GM12878 (cell line): Measurements from ENCODE around the gene MAML3. TPM values are rescaled to one million over a fixed set of nuclear protein-coding genes. Genes with fewer than 3 reads are reported as not detected.

ENCODE experiments used
- ATAC-seq: fragments of 200-7000 bp; cut with Tn5 transposase; 3 replicates; pipeline ENCODE4 v1.9.1; 2020; ENCODE audit warnings: mild to moderate bottlenecking, moderate library complexity
- BruUV-seq: library from RNA; stranded (reverse); fragments of 400-500 nt; replicated peaks from 2 replicates; lab custom pipeline; 2021; lab: Mats Ljungman, UMichigan
- CTCF ChIA-PET: fragments of 300-600 bp; sonication (Branson Sonifier 250); formaldehyde crosslinking; extraction: SDS; loops from one replicate; lab custom pipeline; 2021; ENCODE audit warnings: inconsistent platforms; lab: Yijun Ruan, JAX
- POLR2A ChIA-PET: fragments of 350-600 bp; formaldehyde crosslinking; extraction: SDS; loops from one replicate; lab custom pipeline; 2021; ENCODE audit warnings: inconsistent platforms; lab: Charles Lee
- RAD21 ChIA-PET: fragments of 300-600 bp; sonication (Branson Sonifier 250); formaldehyde crosslinking; loops from one replicate; lab custom pipeline; 2023; ENCODE audit warnings: antibody characterized with exemption; ENCODE audit not compliant: unreplicated experiment; lab: Charles Lee
- SMC1A ChIA-PET: fragments of 300-600 bp; sonication (Branson Sonifier 250); formaldehyde crosslinking; loops from one replicate; lab custom pipeline; 2023; ENCODE audit not compliant: unreplicated experiment, uncharacterized antibody; lab: Charles Lee
- DNase-seq: peaks from one replicate; pipeline ENCODE4 v3.0.0-alpha.2; 2011; ENCODE audit warnings: low read depth, low spot score
- FAIRE-seq: peaks from 3 replicates; lab custom pipeline; 2011; peaks lifted over from hg19 to GRCh38; lab: Jason Lieb, UNC
- H2AFZ ChIP-seq: 2 replicates; pipeline ENCODE4 v1.6.0; 2011; ENCODE audit warnings: low read depth, low read length, control low read depth; ENCODE audit not compliant: control insufficient read depth
- H3K27ac ChIP-seq: 2 replicates; pipeline ENCODE4 v1.5.1; 2011; ENCODE audit warnings: control low read depth; ENCODE audit not compliant: control insufficient read depth, insufficient read depth
- H3K27me3 ChIP-seq, 2 experiments: replicated peaks in 1 of 2; 2 replicates each; pipeline versions ENCODE4 v1.6.0 to v1.6.1; 2011; ENCODE audit warnings: low read length in 1 of 2; ENCODE audit not compliant: control insufficient read depth in 2 of 2, insufficient read depth in 2 of 2
- H3K36me3 ChIP-seq, 2 experiments: 2 replicates each; pipeline ENCODE4 v1.5.1; 2011; ENCODE audit warnings: low read length in 1 of 2; ENCODE audit not compliant: control insufficient read depth in 2 of 2, insufficient read depth in 2 of 2
- H3K4me1 ChIP-seq: 2 replicates; pipeline ENCODE4 v1.6.1; 2011; ENCODE audit warnings: mild to moderate bottlenecking, low read length, moderate library complexity, mixed read lengths; ENCODE audit not compliant: control insufficient read depth, insufficient read depth
- H3K4me2 ChIP-seq: 2 replicates; pipeline ENCODE4 v1.6.0; 2011; ENCODE audit warnings: control low read depth; ENCODE audit not compliant: control insufficient read depth, insufficient read depth
- H3K4me3 ChIP-seq: fragments of 200-600 bp; sonication (generic); 2 replicates; pipeline ENCODE4 v1.5.1; 2016
- H3K79me2 ChIP-seq: 2 replicates; pipeline ENCODE4 v1.6.0; 2011; ENCODE audit warnings: low read length; ENCODE audit not compliant: control insufficient read depth, insufficient read depth
- H3K9ac ChIP-seq: 2 replicates; pipeline ENCODE4 v1.8.0; 2011; ENCODE audit warnings: low read length, control low read depth, mixed read lengths; ENCODE audit not compliant: control insufficient read depth, insufficient read depth
- H3K9me3 ChIP-seq: replicated peaks from 3 replicates; pipeline ENCODE4 v1.5.1; 2011; ENCODE audit warnings: mild to moderate bottlenecking, low read length; ENCODE audit not compliant: control insufficient read depth, insufficient read depth
- H4K20me1 ChIP-seq: 2 replicates; pipeline ENCODE4 v1.6.0; 2011; ENCODE audit not compliant: control insufficient read depth, insufficient read depth
- BACH1 ChIP-seq: fragments of 450-650 bp; IDR thresholded peaks from 2 replicates; pipeline ENCODE4 v1.6.1; 2017; ENCODE audit warnings: mild to moderate bottlenecking, borderline replicate concordance
- CHD2 ChIP-seq: IDR thresholded peaks from 2 replicates; pipeline ENCODE4 v1.6.1; 2011; ENCODE audit warnings: low read depth, low read length, improper control_type of control experiment, borderline replicate concordance
- FOXM1 ChIP-seq: IDR thresholded peaks from 2 replicates; pipeline ENCODE4 v1.6.1; 2012; ENCODE audit warnings: low read depth, mild to moderate bottlenecking, inconsistent platforms, low read length, moderate library complexity
- IKZF2 ChIP-seq, 2 experiments: fragments of 450-650 bp; IDR thresholded peaks; 2 replicates each; pipeline ENCODE4 v1.6.1; 2017; ENCODE audit warnings: mild to moderate bottlenecking in 2 of 2, moderate library complexity in 2 of 2
- MLLT1 ChIP-seq: fragments of 450-650 bp; IDR thresholded peaks from 2 replicates; pipeline ENCODE4 v1.6.1; 2016; ENCODE audit warnings: mild to moderate bottlenecking
- PML ChIP-seq: IDR thresholded peaks from 2 replicates; pipeline ENCODE4 v1.6.1; 2012; ENCODE audit warnings: low read length, inconsistent platforms
- RUNX3 ChIP-seq: IDR thresholded peaks from 2 replicates; pipeline ENCODE4 v1.6.1; 2012; ENCODE audit warnings: low read length, inconsistent platforms
- SMAD1 ChIP-seq: fragments of 450-650 bp; IDR thresholded peaks from 2 replicates; pipeline ENCODE4 v1.6.1; 2018; ENCODE audit warnings: mild to moderate bottlenecking, low read depth; ENCODE audit not compliant: partially characterized antibody
- TARDBP ChIP-seq: IDR thresholded peaks from 2 replicates; pipeline ENCODE4 v1.6.1; 2016; ENCODE audit warnings: borderline replicate concordance
- ZBED1 ChIP-seq: IDR thresholded peaks from 2 replicates; pipeline ENCODE4 v1.6.1; 2016; ENCODE audit warnings: borderline replicate concordance
- ZNF622 ChIP-seq: fragments of 450-650 bp; IDR thresholded peaks from 2 replicates; pipeline ENCODE4 v1.6.1; 2017; ENCODE audit warnings: mild to moderate bottlenecking, inconsistent platforms
- WGBS: methylation state at CpG from one replicate; pipeline ENCODE4 v1.1.6; 2016; ENCODE audit warnings: low lambda C conversion rate; ENCODE audit not compliant: insufficient replicate concordance, insufficient coverage; ENCODE audit errors: missing lambda C conversion rate; 5-methylcytosine and 5-hydroxymethylcytosine counted together
- in situ Hi-C: fragments of 300-500 bp; cut with MboI; formaldehyde crosslinking; loops from 9 replicates; pipeline ENCODE4 v1.14.3; 2018; ENCODE audit warnings: mixed read lengths
- intact Hi-C: fragments of 100-400 bp; cut with micrococcal nuclease; formaldehyde crosslinking; loops from one replicate; pipeline ENCODE4 v1.14.2; 2022; ENCODE audit not compliant: unreplicated experiment
- polyA plus RNA-seq, 11 experiments: library from polyadenylated mRNA; depleted of rRNA in 4 of 11; unstranded in 6 of 11; stranded (reverse) in 5 of 11; fragments of >200 nt; fragmentation: Nextera tagmentation in 4 of 11; fragmentation: Illumina TruSeq in 1 of 11; extraction: Ambion mirVana in 4 of 11; extraction: Trizol in 1 of 11; gene quantifications; 1 replicate in 1 of 11; 2 replicates in 10 of 11; pipeline versions ENCODE4 v1.2.1 to v1.2.3, GENCODE V29; 2011 to 2016; ENCODE audit warnings: inconsistent platforms in 2 of 11, missing spikeins in 2 of 11, low read depth in 1 of 11
- total RNA-seq, 4 experiments: library from RNA; depleted of rRNA in 3 of 4; stranded (reverse); fragments of >200 nt in 3 of 4; fragmentation: Illumina TruSeq in 1 of 4; extraction: Trizol in 1 of 4; gene quantifications; 2 replicates each; pipeline versions ENCODE4 v1.2.1 to v1.2.3, GENCODE V29; 2013 to 2021
- TF ChIP-seq, protein P1 (sequence below): fragments of 450-650 bp; IDR thresholded peaks from 2 replicates; pipeline ENCODE4 v1.6.1; 2014; ENCODE audit warnings: mild to moderate bottlenecking
- TF ChIP-seq, protein P2 (sequence below): IDR thresholded peaks from 2 replicates; pipeline ENCODE4 v1.6.1; 2012; ENCODE audit warnings: improper control_type of control experiment, low read depth, low read length; ENCODE audit not compliant: insufficient replicate concordance

MAML3 gene
- total and polyA plus RNA-seq, 10 of the 15 experiments (the other 5 are each of a cell fraction or from before 2014, with no cell fraction given): under 0.01 to 0.53 (median 0.06) TPM; not detected in 2

DNA sequence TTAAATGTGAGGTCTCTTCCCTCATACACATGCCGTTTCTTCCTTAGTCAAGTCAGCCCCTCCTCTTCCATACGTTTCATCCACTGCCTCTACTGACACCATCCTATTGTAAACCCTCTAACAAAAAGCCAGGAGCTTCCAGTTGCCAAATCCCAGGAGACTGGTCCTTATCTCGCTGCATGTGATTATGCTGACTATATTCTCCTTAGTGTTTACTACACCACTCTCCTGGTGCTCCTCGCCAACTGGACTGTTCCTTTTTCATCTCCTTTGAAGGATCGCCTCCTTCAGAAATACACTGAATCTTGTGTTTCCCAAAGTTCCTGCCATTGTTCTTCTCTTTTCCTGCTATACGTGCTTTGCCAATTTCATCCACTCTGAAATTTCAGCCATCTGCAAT lies 27.7 kb downstream of the MAML3 start:
- Histone ChIP-seq H3K4me1 (no peaks in the 10 kb centered on the region), H3K27ac (no peak overlapping the region), H3K36me3 (no peaks in the 10 kb centered on the region), H3K27me3 (no peaks in the 10 kb centered on the region; a peak in 2 of 4 replicates), H3K79me2 (no peaks in the 10 kb centered on the region), H3K9ac (no peak overlapping the region), H4K20me1 (no peaks in the 10 kb centered on the region), H3K4me3 (no peak overlapping the region), H2AFZ (no peak overlapping the region), H3K9me3 (no peaks in the 10 kb centered on the region), H3K4me2 (no peak overlapping the region)
- SMC1A ChIA-PET: no interaction called here
- DNase-seq: no peak
- TF ChIP-seq IKZF2 (IDR thresholded peaks at IDR 0.05) (no peak), SMAD1 (no peak), RUNX3 (no peak), PML (no peak), TARDBP (no peak), CHD2 (no peak), ZBED1 (no peak), BACH1 (no peak), FOXM1 (no peak), MLLT1 (no peak), ZNF622 (no peak)
- TF ChIP-seq, protein P1, sequence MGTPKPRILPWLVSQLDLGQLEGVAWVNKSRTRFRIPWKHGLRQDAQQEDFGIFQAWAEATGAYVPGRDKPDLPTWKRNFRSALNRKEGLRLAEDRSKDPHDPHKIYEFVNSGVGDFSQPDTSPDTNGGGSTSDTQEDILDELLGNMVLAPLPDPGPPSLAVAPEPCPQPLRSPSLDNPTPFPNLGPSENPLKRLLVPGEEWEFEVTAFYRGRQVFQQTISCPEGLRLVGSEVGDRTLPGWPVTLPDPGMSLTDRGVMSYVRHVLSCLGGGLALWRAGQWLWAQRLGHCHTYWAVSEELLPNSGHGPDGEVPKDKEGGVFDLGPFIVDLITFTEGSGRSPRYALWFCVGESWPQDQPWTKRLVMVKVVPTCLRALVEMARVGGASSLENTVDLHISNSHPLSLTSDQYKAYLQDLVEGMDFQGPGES: no peak
- TF ChIP-seq, protein P2, sequence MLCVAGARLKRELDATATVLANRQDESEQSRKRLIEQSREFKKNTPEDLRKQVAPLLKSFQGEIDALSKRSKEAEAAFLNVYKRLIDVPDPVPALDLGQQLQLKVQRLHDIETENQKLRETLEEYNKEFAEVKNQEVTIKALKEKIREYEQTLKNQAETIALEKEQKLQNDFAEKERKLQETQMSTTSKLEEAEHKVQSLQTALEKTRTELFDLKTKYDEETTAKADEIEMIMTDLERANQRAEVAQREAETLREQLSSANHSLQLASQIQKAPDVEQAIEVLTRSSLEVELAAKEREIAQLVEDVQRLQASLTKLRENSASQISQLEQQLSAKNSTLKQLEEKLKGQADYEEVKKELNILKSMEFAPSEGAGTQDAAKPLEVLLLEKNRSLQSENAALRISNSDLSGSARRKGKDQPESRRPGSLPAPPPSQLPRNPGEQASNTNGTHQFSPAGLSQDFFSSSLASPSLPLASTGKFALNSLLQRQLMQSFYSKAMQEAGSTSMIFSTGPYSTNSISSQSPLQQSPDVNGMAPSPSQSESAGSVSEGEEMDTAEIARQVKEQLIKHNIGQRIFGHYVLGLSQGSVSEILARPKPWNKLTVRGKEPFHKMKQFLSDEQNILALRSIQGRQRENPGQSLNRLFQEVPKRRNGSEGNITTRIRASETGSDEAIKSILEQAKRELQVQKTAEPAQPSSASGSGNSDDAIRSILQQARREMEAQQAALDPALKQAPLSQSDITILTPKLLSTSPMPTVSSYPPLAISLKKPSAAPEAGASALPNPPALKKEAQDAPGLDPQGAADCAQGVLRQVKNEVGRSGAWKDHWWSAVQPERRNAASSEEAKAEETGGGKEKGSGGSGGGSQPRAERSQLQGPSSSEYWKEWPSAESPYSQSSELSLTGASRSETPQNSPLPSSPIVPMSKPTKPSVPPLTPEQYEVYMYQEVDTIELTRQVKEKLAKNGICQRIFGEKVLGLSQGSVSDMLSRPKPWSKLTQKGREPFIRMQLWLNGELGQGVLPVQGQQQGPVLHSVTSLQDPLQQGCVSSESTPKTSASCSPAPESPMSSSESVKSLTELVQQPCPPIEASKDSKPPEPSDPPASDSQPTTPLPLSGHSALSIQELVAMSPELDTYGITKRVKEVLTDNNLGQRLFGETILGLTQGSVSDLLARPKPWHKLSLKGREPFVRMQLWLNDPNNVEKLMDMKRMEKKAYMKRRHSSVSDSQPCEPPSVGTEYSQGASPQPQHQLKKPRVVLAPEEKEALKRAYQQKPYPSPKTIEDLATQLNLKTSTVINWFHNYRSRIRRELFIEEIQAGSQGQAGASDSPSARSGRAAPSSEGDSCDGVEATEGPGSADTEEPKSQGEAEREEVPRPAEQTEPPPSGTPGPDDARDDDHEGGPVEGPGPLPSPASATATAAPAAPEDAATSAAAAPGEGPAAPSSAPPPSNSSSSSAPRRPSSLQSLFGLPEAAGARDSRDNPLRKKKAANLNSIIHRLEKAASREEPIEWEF: no peak
- 16% methylated on average over 6 of the region's 6 CpGs for whole genome bisulfite sequencing
- CTCF ChIA-PET: interaction anchor here (0.6 kb wide), 1 partner anchor 367 kb away, joined by 4 read pairs; no protein-coding TSS in a partner anchor
- FAIRE-seq: no peak
- ATAC-seq: no peak
- RAD21 ChIA-PET: no interaction called here
- intact Hi-C loops: no loop called here
- no TSS peak for BruUV-seq
- in situ Hi-C loops: no loop called here
- POLR2A ChIA-PET: no interaction called here
